HG03039 (cell line): ENCODE measurements around the gene COG1.

Experiments
- ATAC-seq: cut with Tn5 transposase; IDR thresholded peaks from one replicate; pipeline ENCODE4 v1.9.1; 2021; ENCODE audit warnings: mild to moderate bottlenecking, moderate library complexity; ENCODE audit not compliant: unreplicated experiment

Gene COG1

GRCh38 chr17:73166731-73167581 lies 25.9 kb upstream of the COG1 start:
- peak; percentile 33 for ATAC-seq

DNA sequence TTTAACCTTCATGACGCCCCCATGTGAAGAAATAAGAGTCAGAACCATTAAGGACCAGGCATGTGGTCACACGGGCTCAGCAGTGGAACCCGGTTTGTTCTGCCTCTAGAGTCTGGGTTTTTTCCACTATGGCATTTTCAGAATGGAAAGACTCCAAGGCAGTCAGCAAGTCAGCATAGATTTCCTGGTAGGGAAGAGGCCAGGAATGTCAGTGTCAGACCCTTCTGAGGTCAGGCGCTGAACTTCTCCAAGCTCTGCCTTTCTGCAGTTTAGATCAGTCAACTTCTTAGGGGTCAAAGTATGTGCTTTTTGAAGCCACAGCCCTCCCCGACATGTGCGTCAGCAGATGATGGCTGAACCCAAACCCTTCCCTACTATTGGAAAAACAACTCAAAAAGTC lies 24.2 kb upstream of the COG1 start:
- ATAC-seq, result no peak

DNA sequence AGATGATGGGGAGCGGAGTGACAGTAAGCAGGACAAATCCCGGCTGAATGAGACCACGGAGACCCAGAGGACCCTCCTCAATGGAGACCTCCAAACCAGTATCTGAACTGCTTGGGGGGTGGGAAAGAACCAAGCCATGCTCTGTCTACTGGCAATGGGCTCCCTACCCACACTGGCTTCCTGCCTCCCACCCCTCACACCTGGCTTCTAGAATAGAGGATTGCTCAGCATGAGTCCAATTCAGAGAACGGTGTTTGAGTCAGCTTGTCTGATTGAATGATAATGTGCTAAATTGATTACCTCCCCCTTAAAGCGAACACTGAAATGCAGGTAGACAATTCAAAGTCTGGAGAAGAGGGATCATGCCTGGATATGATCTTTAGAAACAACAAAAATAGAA lies 22.5 kb upstream of the COG1 start:
- no peak for ATAC-seq

DNA sequence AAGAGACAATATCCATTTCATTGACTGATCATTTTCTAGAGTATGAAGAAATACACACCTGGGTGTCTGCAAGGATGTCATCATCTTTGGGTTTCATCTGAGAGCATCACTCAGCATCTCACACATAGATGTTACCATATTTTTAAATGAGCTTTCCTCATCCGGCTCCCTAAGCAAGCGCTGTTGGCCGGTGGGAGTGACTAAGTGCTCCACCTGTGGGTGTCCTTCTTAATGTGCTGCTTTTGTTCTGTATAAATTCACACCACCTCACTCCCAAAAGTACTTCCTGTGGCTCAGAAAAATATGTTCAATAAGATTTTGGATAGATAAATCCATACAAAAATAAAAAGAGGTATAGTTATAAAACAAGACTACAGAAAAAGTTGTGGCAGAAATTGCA lies 20.6 kb upstream of the COG1 start:
- ATAC-seq, result no peak

DNA sequence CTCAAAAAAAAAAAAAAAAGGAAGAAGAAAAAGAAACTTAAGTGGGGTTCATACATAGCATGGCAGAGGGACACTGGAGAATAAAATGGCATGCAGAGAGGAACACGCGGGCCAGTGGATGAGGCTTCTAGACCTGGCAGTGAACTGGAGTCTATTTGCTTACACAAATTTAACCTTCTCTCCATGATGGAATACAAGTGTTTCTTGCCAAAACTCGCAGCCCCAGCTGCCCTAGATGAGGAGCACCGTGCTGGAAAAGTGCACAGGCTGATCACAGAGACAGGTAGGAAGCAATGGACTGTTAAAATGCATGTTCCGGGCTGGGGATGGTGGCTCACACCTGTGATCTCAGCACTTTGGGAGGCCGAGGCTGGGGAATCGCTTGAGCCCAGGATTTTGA lies 18.7 kb upstream of the COG1 start:
- no peak for ATAC-seq

GRCh38 chr17:73175962-73176565 lies 16.8 kb upstream of the COG1 start:
- ATAC-seq, result no peak

GRCh38 chr17:73179387-73179786 lies 13.5 kb upstream of the COG1 start:
- no peak for ATAC-seq

DNA sequence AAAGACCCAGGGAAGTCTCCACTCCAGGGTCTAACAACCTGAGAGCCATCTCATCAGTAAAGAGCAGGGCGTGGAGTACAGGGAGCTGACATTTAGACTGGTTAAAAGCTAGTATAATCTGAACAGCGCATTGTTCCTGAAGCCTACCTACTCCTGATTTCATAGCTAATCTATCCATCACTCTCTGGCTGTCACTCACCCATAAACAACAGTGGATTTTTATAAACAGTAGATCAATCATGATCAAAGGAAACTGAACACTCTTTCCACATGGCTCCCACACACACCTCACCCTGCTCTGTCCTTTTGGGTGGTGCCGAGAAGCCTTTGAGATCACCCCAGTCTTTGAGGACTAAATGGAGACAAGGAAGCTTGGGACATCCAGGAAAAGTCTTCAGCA lies 13.0 kb upstream of the COG1 start:
- no peak for ATAC-seq

GRCh38 chr17:73182616-73183310 lies 10.1 kb upstream of the COG1 start:
- ATAC-seq, result no peak

DNA sequence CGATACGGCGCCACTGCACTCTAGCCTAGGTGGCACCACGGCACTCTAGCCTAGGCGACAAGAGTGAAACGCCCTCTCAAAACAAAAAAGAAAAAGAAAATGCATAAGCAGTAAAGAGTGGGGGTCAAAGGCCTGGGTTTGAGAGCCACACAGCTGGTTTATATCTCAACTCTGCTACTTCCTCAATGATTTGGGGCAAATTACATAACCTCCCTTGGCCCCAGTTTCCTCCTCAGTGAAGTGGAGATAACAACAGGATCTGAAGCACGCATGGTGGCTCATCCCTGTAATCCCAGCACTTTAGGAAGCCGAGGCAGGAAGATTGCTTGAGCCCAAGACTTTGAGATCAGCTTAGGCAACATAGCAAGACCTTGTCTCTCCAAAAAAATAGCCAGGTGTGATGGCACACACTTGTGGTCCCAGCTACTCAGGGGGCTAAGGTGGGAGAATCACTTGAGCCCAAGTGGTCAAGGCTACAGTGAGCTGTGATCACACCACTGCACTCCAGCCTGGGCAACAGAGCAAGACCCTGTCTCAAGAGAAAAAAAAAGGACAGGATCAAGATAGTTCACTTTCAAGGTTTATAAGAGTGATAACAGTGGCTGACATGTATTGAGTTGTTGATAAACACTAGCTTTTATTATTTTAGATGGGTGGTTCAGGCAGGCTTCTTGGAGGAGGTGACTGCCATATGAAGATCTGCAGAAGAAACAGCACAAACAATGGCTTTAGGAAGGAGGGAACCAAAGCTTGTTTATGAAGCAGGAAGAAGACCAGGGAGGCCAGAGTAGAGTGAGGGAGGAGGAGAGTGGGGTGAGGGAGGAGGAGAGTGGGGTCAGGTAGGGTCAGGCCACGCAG lies 8.5 kb upstream of the COG1 start:
- ATAC-seq, result no peak

DNA sequence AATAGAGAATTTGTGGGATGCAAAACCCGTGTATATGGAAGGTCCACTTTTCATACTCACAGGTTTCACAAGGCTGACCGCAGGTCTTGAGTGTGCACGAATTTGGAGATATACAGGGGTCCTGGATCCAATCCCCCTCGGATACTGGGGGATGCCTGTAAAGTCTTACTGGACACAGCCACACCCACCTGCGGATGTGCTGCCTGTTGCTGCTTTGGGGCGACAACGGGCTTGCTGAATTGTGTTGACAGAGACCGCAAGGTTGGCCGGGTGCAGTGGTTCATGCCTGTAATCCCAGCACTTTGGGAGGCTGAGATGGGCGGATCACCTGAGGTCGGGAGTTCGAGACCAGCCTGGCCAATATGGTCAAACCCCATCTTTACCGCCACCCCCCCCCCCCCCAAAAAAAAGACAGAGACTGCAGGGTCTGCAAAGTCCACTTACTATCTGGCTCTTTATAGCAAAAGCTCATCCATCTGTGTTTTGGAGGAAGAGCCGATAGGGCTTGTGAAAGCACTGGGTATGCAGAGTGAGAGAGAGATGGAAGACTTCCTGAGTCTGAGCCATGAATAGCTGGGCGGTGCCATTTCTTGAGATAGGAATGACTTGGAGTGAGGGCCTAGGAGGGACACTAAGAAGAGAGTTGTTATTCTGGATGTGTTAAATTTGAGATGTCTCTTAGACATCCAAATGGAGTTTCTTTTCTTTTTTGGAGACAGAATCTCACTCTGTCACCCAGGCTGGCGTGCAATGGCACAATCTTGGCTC lies 6.4 kb upstream of the COG1 start:
- ATAC-seq, result no peak

- ATAC-seq, result no peak
Measured at GRCh38 chr17:73187203-73187769, 5.6 kb upstream of the COG1 start.

- no peak for ATAC-seq
Measured at GRCh38 chr17:73188011-73188410, 4.8 kb upstream of the COG1 start.

DNA sequence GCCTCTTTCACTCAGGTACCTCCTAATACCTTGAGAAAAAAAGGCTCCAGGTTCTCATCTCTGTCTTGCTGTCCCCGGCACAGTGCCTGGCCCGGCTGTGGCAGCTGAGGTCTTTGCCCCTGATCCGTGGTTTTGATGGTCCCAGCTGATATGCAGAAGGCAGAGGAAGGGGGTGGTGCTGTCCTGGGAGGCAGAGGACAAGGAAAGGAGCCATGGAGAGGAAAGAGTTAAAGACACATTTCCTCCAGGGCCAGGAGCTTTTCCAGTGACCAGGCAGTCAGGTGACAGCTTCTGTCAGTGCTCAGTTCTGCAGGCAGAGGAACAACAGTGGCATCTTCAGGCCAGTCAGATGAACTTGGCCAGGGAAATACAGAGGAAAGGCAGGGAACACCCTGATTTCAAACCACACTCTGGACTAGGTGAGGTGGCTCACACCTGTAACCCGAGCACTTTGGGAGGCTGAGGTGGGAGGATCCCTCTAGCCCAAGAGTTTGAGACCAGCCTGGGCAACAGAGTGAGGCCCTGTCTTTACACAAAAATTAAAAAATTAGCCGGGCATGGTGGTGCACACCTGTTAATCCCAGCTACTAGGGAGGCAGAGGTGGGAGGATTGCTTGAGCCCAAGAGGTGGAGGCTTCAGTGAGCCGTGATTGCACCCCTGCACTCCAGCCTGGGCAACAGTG lies 3.3 kb upstream of the COG1 start:
- no peak for ATAC-seq

- no peak for ATAC-seq
Measured at GRCh38 chr17:73191443-73192205, 1.2 kb upstream of the COG1 start.

GRCh38 chr17:73192206-73192893 lies 505 bp upstream of the COG1 start:
- peak; percentile 57 for ATAC-seq

- no peak for ATAC-seq
Measured at GRCh38 chr17:73194514-73195222, 1.8 kb downstream of the COG1 start.
